ENCODE data around the gene PSD. TPM values are rescaled to one million over a fixed set of nuclear protein-coding genes. Genes with fewer than 3 reads are reported as not detected.

The PSD gene
- total RNA-seq, 4 donors from 2014 or later = 0.56 to 4.5 (median 2.1) TPM

DNA sequence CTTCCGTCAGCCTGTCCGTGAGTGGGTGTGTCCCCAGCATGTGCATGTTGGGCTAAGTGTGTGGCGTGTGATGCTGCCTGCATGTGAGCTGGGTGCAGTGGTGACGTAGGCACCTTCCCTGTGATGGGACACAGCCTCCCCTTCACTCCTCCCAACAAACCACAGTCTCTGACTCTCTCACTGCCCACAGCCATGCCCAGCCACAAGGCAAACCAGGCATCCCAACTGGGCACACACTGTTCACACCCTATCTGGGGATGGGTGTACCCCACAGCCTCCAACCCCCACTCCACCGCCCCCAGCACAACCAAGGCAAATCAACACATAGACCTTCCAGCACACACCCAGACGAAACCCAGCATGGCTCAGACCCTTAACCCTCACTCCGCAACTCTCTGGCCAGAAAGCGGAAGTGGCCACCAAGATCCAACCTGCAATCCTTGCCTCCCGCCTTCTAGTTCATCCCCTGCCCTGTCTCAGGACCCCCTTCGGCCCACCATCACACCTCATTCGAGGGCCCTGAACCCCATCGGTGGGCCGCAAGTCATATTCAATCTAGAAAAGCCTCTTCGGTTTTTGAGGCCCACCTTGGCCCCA lies 10.4 kb downstream of the PSD start:
- intact Hi-C loops (cut with DNase I; ENCODE audit: low total_unique reads) = no loop called here
- DNase-seq (ENCODE audit: low spot score in 2 of 2) = no peak
- H3K4me3 ChIP-seq (ENCODE audit: low read depth, poor library complexity, severe bottlenecking) = no peak overlapping the region
- TF ChIP-seq, protein P1, sequence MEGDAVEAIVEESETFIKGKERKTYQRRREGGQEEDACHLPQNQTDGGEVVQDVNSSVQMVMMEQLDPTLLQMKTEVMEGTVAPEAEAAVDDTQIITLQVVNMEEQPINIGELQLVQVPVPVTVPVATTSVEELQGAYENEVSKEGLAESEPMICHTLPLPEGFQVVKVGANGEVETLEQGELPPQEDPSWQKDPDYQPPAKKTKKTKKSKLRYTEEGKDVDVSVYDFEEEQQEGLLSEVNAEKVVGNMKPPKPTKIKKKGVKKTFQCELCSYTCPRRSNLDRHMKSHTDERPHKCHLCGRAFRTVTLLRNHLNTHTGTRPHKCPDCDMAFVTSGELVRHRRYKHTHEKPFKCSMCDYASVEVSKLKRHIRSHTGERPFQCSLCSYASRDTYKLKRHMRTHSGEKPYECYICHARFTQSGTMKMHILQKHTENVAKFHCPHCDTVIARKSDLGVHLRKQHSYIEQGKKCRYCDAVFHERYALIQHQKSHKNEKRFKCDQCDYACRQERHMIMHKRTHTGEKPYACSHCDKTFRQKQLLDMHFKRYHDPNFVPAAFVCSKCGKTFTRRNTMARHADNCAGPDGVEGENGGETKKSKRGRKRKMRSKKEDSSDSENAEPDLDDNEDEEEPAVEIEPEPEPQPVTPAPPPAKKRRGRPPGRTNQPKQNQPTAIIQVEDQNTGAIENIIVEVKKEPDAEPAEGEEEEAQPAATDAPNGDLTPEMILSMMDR (IDR thresholded peaks at IDR 0.05) = no peak
- TF ChIP-seq POLR2A (IDR thresholded peaks at IDR 0.05) = no peak
- WGBS, 2 donors = 47 to 54% methylated on average over 14 of the region's 14 CpGs

DNA sequence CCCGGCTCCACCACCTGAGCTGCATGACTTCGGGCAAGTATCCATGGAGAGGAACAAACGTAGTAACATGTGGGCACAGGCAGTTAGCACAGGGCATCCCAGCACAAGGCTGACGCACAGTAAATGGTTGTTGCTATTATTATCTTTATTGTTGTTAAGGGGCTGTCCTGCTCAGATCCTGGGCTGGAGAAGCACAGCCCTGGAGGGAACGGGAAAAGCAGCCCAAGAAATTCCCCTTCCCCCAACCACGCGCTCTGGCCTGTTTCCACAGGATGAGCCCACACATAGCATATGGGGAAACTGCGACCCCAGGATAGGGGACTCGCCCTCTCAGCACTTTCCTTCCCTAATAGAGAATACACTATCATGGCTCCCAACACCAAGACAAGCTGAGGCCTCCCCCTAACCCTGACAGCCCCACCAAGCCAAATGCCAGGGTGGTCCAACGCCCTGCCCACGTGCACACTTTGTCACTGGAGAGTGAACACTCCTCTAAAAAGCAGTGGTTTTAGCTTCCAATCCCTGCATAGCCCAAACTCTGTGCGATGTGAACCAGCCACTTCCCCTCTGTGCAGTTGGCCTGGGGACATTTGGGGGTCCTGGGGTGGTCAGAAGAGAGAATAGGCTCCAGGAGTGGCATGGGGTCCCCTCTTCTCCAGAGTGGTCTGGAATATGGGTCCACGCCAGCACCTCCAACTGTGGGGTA lies 11.0 kb downstream of the PSD start:
- TF ChIP-seq, protein P1 (IDR thresholded peaks at IDR 0.05) = no peak
- TF ChIP-seq POLR2A (IDR thresholded peaks at IDR 0.05) = no peak
- no peak for DNase-seq (ENCODE audit: low spot score in 2 of 2)
- WGBS, 2 donors = 45 to 52% methylated on average over 13 of the region's 13 CpGs
- intact Hi-C loops (cut with DNase I; ENCODE audit: low total_unique reads) = no loop called here
- H3K4me3 ChIP-seq (ENCODE audit: low read depth, poor library complexity, severe bottlenecking) = no peak overlapping the region

GRCh38 chr10:102406815-102407214 lies 11.8 kb downstream of the PSD start:
- intact Hi-C loops (cut with DNase I; ENCODE audit: low total_unique reads) = no loop called here
- H3K4me3 ChIP-seq (ENCODE audit: low read depth, poor library complexity, severe bottlenecking) = no peak overlapping the region
- WGBS, 2 donors = 92% methylated on average over 2 of the region's 2 CpGs
- no peak for DNase-seq (ENCODE audit: low spot score in 2 of 2)
- no peak for TF ChIP-seq POLR2A (IDR thresholded peaks at IDR 0.05)
- TF ChIP-seq, protein P1 (IDR thresholded peaks at IDR 0.05) = no peak

DNA sequence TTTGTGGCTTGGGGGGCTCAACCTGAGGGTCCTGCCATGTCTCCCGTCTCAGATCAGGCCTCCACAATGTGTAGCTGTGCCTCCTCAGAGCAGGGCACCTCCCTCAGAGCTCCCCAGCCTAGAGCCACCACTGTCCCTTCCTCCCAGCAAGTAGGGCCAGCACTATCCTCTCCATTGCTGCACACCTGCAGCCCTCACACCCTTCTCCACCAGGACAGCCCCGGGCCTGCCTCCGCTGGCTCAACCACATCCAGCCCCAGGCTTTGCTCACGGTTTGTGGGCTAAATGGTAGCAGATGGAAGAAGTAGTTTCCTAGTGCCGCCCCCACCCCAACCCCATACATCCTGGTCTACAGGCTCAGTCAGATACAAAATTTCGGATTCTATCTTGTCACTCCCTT lies 13.0 kb downstream of the PSD start:
- DNase-seq (ENCODE audit: low spot score in 2 of 2) = no peak
- TF ChIP-seq, protein P1 (IDR thresholded peaks at IDR 0.05) = no peak
- TF ChIP-seq POLR2A (IDR thresholded peaks at IDR 0.05) = no peak
- WGBS, 2 donors = 53 to 60% methylated on average over 6 of the region's 6 CpGs
- intact Hi-C loops (cut with DNase I; ENCODE audit: low total_unique reads) = no loop called here
- H3K4me3 ChIP-seq (ENCODE audit: low read depth, poor library complexity, severe bottlenecking) = no peak overlapping the region

GRCh38 chr10:102405108-102405571 lies 13.4 kb downstream of the PSD start:
- 77 to 83% methylated on average over 17 to 18 of the region's 19 CpGs for WGBS, 2 donors
- TF ChIP-seq POLR2A (IDR thresholded peaks at IDR 0.05) = no peak

GRCh38 chr10:102404361-102405107 lies 14.1 kb downstream of the PSD start:
- no peak for TF ChIP-seq POLR2A (IDR thresholded peaks at IDR 0.05)
- TF ChIP-seq, protein P1 (IDR thresholded peaks at IDR 0.05) = no peak
- no peak overlapping the region for H3K4me3 ChIP-seq (ENCODE audit: low read depth, poor library complexity, severe bottlenecking)
- intact Hi-C loops (cut with DNase I; ENCODE audit: low total_unique reads) = no loop called here
- WGBS, 2 donors = 77 to 91% methylated on average over 17 of the region's 17 CpGs
- no peak for DNase-seq (ENCODE audit: low spot score in 2 of 2)

More at GRCh38 chr10:102405108-102405571, 13.4 kb downstream of the PSD start:
- DNase-seq (ENCODE audit: low spot score in 2 of 2) = no peak
- H3K4me3 ChIP-seq (ENCODE audit: low read depth, poor library complexity, severe bottlenecking) = no peak overlapping the region
- intact Hi-C loops (cut with DNase I; ENCODE audit: low total_unique reads) = no loop called here
